Hair follicle dermal papilla cell (primary cell): ENCODE data around the gene VSIR. TPM values are rescaled to one million over a fixed set of nuclear protein-coding genes. Genes with fewer than 3 reads are reported as not detected.

Experiments used
- small RNA-seq: library from RNA; depleted of rRNA; stranded (forward); fragments of <200 nt; gene quantifications from one replicate; pipeline ENCODE3, GENCODE V24; 2012
- total RNA-seq: library from RNA; depleted of rRNA; stranded (reverse); fragments of >200 nt; gene quantifications from 2 replicates; pipeline ENCODE4 v1.2.3, GENCODE V29; 2012

VSIR gene
- 52.4 and 52.9 TPM in 2 replicates for total RNA-seq

DNA sequence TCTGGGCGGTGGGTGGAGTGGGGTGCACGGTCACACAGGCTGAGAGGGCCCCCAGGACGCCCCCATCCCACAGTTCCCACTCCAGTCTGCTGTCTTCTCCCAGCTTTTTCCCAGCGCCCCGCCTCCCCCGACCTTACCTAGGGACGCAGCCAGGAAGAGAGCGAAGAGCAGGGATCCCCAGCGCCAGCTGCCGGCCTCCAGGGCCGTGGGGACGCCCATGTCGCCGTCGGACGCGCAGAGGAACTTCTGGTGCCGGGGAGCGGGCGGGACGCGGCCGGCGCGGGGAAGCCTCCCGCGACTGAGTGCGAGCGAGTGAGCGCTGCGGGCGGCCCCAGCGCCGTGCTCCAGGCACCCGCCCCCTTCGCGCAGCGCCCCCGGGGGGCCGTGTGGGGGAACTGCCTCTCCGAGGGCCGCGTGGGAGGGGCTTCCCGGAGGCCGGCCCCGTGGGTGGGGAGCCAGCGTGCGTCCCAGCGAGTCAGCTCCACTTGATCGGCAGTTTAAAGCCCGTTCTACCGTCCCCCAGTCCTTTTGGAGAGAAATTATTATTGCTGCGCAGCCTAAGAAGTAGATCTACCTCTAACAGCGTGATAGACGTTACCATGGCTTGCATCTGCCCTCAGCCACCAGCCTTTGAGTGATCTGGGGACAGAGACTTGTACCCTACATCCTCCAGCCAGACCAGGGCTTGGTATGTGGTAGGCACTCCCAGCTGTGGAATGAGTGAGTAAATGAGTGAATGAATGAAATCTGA is at the start of gene VSIR:
VSIR (minus strand) TSS at position 300 of the 751 bp plus-strand sequence; CDS start at position 219, 81 bp downstream.

GRCh38 chr10:71719464-71720201 is 53.7 kb downstream of the VSIR start, which contains the start of gene C10orf105:
TSS of gene C10orf105 (minus strand) at chr10:71719778. CDS start at chr10:71716337, 3,441 bp downstream.

Small RNA genes within 50 kb of the gene (small RNA-seq; reads per million reads assigned to genes)
- gene MIR7152: not detected

Other genes starting within 250 kb of the VSIR start
- 1.1 and 1.2 TPM in 2 replicates for gene C10orf105, start 53.7 kb downstream of the VSIR start, total RNA-seq
- 758 and 826 TPM in 2 replicates for gene PSAP, start 77.7 kb upstream of the VSIR start, total RNA-seq
- 52.9 and 55.5 TPM in 2 replicates for gene CHST3, start 190.9 kb upstream of the VSIR start, total RNA-seq